Measurements from ENCODE around the gene PRDM16. TPM values are rescaled to one million over a fixed set of nuclear protein-coding genes. Genes with fewer than 3 reads are reported as not detected.

Gene PRDM16
- total and polyA plus RNA-seq, 2 of the 8 experiments (the other 6 are each of a cell fraction or from before 2014, with no cell fraction given): 0.39 to 0.43 TPM

DNA sequence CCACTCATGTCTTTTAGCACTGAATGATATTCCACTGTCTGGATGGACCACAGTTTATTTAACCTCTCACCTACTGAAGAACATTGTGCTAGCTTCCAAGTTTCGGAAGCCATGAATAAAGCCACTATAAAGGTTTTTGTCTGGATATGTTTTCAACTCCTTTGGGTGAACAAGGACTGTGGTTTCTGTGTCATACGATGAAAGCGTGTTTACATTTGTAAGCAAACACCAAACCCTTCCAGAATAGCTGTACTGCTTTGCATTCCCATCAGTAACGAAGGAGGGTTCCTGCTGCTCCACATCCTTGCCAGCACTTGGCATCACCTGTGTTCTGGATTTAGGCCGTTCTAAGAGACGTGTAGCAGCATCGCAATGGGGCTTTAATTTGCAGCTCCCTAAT is 374.8 kb downstream of the PRDM16 start:
- no peak overlapping the region for H2AFZ ChIP-seq (ENCODE audit: low read length)
- H2BK120ac ChIP-seq (replicated peaks; ENCODE audit: low read depth, low read length): peak overlapping the region; percentile 33
- ChIA-PET POLR2A (ENCODE audit: partially characterized antibody) (no interaction called here), CTCF (ENCODE audit: partially characterized antibody) (interaction anchor here (1.4 to 6.5 kb wide), 3 partner anchors 9 to 882 kb away, joined by 4 to 35 read pairs (median 4); no protein-coding TSS in a partner anchor)
- H3K56ac ChIP-seq (replicated peaks; ENCODE audit: insufficient read length, low read depth, low read length): no peak overlapping the region
- 88% methylated on average over 7 of the region's 7 CpGs; no CpG with 5 or more reads in 1 of the 2 experiments for WGBS, 2 experiments (ENCODE audit: extremely low coverage in 1 of 2, insufficient coverage in 1 of 2, insufficient read length in 1 of 2, insufficient replicate concordance in 2 of 2, low coverage in 1 of 2, low lambda C conversion rate in 2 of 2, missing lambda C conversion rate in 1 of 2)
- peaks cover 0 to 3% (median 1%) of the 10 kb centered on the region in 4 experiments; a peak in 3 of 7 replicates for H3K4me1 ChIP-seq (replicated peaks in 1 of 4; ENCODE audit: control insufficient read depth in 3 of 4, insufficient read depth in 4 of 4, low read length in 3 of 4)
- no peak overlapping the region for H3K23ac ChIP-seq (ENCODE audit: insufficient read length)
- H3K9me3 ChIP-seq (ENCODE audit: insufficient read depth in 2 of 2, low read depth in 1 of 2, low read length in 1 of 2): no peaks in the 10 kb centered on the region
- H3K18ac ChIP-seq (ENCODE audit: extremely low read depth, low read length): no peak overlapping the region
- no peak overlapping the region for H2BK20ac ChIP-seq (ENCODE audit: low read length)
- H3K9ac ChIP-seq (replicated peaks in 1 of 4; ENCODE audit: extremely low read depth in 1 of 4, low read depth in 3 of 4, low read length in 3 of 4): no peak overlapping the region; a peak in 1 of 7 replicates
- no peaks in the 10 kb centered on the region for H4K20me1 ChIP-seq (replicated peaks in 1 of 2; ENCODE audit: control insufficient read depth in 1 of 2, insufficient read depth in 2 of 2, low read length in 2 of 2)
- H2BK12ac ChIP-seq (ENCODE audit: low read depth, low read length): no peak overlapping the region
- H2BK15ac ChIP-seq (ENCODE audit: low read length): no peak overlapping the region
- no peak for FAIRE-seq
- H3K4ac ChIP-seq (replicated peaks; ENCODE audit: insufficient read length, low read depth, low read length): no peak overlapping the region
- no peaks in the 10 kb centered on the region for H3K36me3 ChIP-seq (ENCODE audit: control insufficient read depth in 2 of 4, insufficient read depth in 4 of 4, low read length in 3 of 4)
- no peak for DNase-seq (ENCODE audit: low read depth in 1 of 2, low spot score in 2 of 2)
- no peak overlapping the region for H4K5ac ChIP-seq (ENCODE audit: insufficient read length, low read depth, low read length)
- H3K4me3 ChIP-seq (ENCODE audit: extremely low read depth in 1 of 4, insufficient read depth in 2 of 4, low read depth in 3 of 4, low read length in 4 of 4): no peak overlapping the region
- H4K8ac ChIP-seq (ENCODE audit: extremely low read depth, insufficient read depth, low read length): no peak overlapping the region
- no peaks in the 10 kb centered on the region for H3K23me2 ChIP-seq (ENCODE audit: low read depth, low read length)
- no peak overlapping the region for H3K4me2 ChIP-seq (ENCODE audit: insufficient read depth in 1 of 2, low read depth in 2 of 2, low read length in 2 of 2)
- no peaks in the 10 kb centered on the region for H3K79me1 ChIP-seq (ENCODE audit: low read depth, low read length)
- H2AK5ac ChIP-seq (ENCODE audit: low read depth, low read length): no peak overlapping the region
- H3K79me2 ChIP-seq (ENCODE audit: control insufficient read depth in 1 of 2, insufficient read depth in 2 of 2, low read length in 2 of 2): no peaks in the 10 kb centered on the region
- H4K91ac ChIP-seq (replicated peaks; ENCODE audit: insufficient read length, low read length): no peak overlapping the region
- H3K14ac ChIP-seq (ENCODE audit: insufficient read length): no peak overlapping the region
- H2BK5ac ChIP-seq (ENCODE audit: low read depth, low read length): no peak overlapping the region
- peaks cover 0 to 2% (median under 1%) of the 10 kb centered on the region in 4 experiments; a peak in 1 of 7 replicates for H3K27me3 ChIP-seq (replicated peaks in 1 of 4; ENCODE audit: control insufficient read depth in 3 of 4, extremely low read depth in 1 of 4, insufficient read depth in 3 of 4, low read length in 3 of 4)
- no peak overlapping the region for H3K27ac ChIP-seq (ENCODE audit: low read depth, low read length)
- no peak for TF ChIP-seq TEAD4 (IDR thresholded peaks at IDR 0.05; ENCODE audit: low read depth, low read length)
- no peak for TF ChIP-seq HDAC6 (IDR thresholded peaks at IDR 0.05; ENCODE audit: low read depth, low read length)
- TF ChIP-seq EP300 (IDR thresholded peaks at IDR 0.05; ENCODE audit: borderline replicate concordance in 1 of 2, low read depth in 2 of 2, low read length in 2 of 2): no peak
- no peak for TF ChIP-seq EZH2 (IDR thresholded peaks at IDR 0.05; ENCODE audit: low read depth, low read length, severe bottlenecking)
- TF ChIP-seq, protein P1, sequence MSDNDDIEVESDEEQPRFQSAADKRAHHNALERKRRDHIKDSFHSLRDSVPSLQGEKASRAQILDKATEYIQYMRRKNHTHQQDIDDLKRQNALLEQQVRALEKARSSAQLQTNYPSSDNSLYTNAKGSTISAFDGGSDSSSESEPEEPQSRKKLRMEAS (IDR thresholded peaks at IDR 0.05): no peak
- no peak for TF ChIP-seq FOSL1 (IDR thresholded peaks at IDR 0.05; ENCODE audit: insufficient read depth, low read depth, low read length)
- no peak for TF ChIP-seq GTF2F1 (IDR thresholded peaks at IDR 0.05; ENCODE audit: borderline replicate concordance, low read depth, low read length)
- TF ChIP-seq TCF12 (IDR thresholded peaks at IDR 0.05; ENCODE audit: low read depth, low read length): no peak
- TF ChIP-seq POU5F1 (IDR thresholded peaks at IDR 0.05; ENCODE audit: low read depth, low read length): no peak
- no peak for TF ChIP-seq SIRT6 (IDR thresholded peaks at IDR 0.05; ENCODE audit: low read length)
- TF ChIP-seq CBX5 (IDR thresholded peaks at IDR 0.05; ENCODE audit: low read depth, low read length): no peak
- TF ChIP-seq BACH1 (IDR thresholded peaks at IDR 0.05; ENCODE audit: low read length): no peak
- TF ChIP-seq SUZ12 (IDR thresholded peaks at IDR 0.05; ENCODE audit: low read length): no peak
- no peak for TF ChIP-seq TAF7 (optimal IDR thresholded peaks at IDR 0.05; ENCODE audit: borderline replicate concordance, low read depth, low read length)

All from H1 (cell line).